SK-N-SH treated with all-trans-retinoic acid at 6 μM for 48 hours (cell line): Measurements from ENCODE around the gene ARHGAP12.

Source experiments
- ATAC-seq: fragments of 200-7000 bp; cut with Tn5 transposase; 3 replicates; pipeline ENCODE4 v1.9.1; 2020; ENCODE audit warnings: mild to moderate bottlenecking, moderate library complexity
- ARNTL ChIP-seq: fragments of 450-650 bp; formaldehyde crosslinking; IDR thresholded peaks from 2 replicates; pipeline ENCODE4 v1.5.0; 2020; ENCODE audit warnings: low read depth, mild to moderate bottlenecking, moderate library complexity, borderline replicate concordance
- CREB5 ChIP-seq: fragments of 250-450 bp; sonication (Bioruptor Pico); IDR thresholded peaks from 2 replicates; pipeline ENCODE4 v1.5.1; 2020; ENCODE audit warnings: low read depth, mild to moderate bottlenecking, moderate library complexity
- CSDC2 ChIP-seq: fragments of 250-450 bp; sonication (Bioruptor Pico); IDR thresholded peaks from 2 replicates; pipeline ENCODE4 v1.5.0; 2020; ENCODE audit warnings: mild to moderate bottlenecking, moderate library complexity
- CSRNP3 ChIP-seq: fragments of 250-450 bp; sonication (Bioruptor Pico); IDR thresholded peaks from 2 replicates; pipeline ENCODE4 v1.5.1; 2021; ENCODE audit warnings: mild to moderate bottlenecking, moderate library complexity
- ESRRG ChIP-seq: fragments of 250-450 bp; sonication (Bioruptor Pico); IDR thresholded peaks from 2 replicates; pipeline ENCODE4 v1.6.1; 2021; ENCODE audit warnings: mild to moderate bottlenecking
- GLIS3 ChIP-seq: fragments of 250-450 bp; sonication (Bioruptor Pico); IDR thresholded peaks from 2 replicates; pipeline ENCODE4 v1.5.0; 2020; ENCODE audit warnings: mild to moderate bottlenecking, moderate library complexity
- ISL1 ChIP-seq: fragments of 250-450 bp; sonication (Bioruptor Pico); IDR thresholded peaks from 2 replicates; pipeline ENCODE4 v2.1.2; 2022; ENCODE audit warnings: mild to moderate bottlenecking, moderate library complexity
- OSR1 ChIP-seq: fragments of 250-450 bp; sonication (Bioruptor Pico); IDR thresholded peaks from 2 replicates; pipeline ENCODE4 v1.8.0; 2022; ENCODE audit warnings: moderate library complexity, mild to moderate bottlenecking, inconsistent platforms
- PATZ1 ChIP-seq: fragments of 250-450 bp; sonication (Bioruptor Pico); IDR thresholded peaks from 2 replicates; pipeline ENCODE4 v1.8.0; 2020; ENCODE audit warnings: mild to moderate bottlenecking, moderate library complexity, borderline replicate concordance
- PPARA ChIP-seq: fragments of 250-450 bp; sonication (Bioruptor Pico); IDR thresholded peaks from 2 replicates; pipeline ENCODE4 v1.5.0; 2020; ENCODE audit warnings: mild to moderate bottlenecking, borderline replicate concordance
- RARB ChIP-seq: fragments of 250-450 bp; sonication (Bioruptor Pico); IDR thresholded peaks from 2 replicates; pipeline ENCODE4 v1.8.0; 2021; ENCODE audit warnings: mild to moderate bottlenecking, moderate library complexity
- TCF4 ChIP-seq: fragments of 250-450 bp; sonication (Bioruptor Pico); IDR thresholded peaks from 2 replicates; pipeline ENCODE4 v1.8.0; 2021; ENCODE audit warnings: mild to moderate bottlenecking, moderate library complexity, borderline replicate concordance
- TOX ChIP-seq: fragments of 250-450 bp; sonication (Bioruptor Pico); IDR thresholded peaks from 2 replicates; pipeline ENCODE4 v1.8.0; 2021; ENCODE audit warnings: mild to moderate bottlenecking, moderate library complexity, borderline replicate concordance
- TSHZ2 ChIP-seq: fragments of 250-450 bp; sonication (Bioruptor Pico); IDR thresholded peaks from 2 replicates; pipeline ENCODE4 v1.5.0; 2020; ENCODE audit warnings: mild to moderate bottlenecking, moderate library complexity
- ZC3H10 ChIP-seq: fragments of 250-450 bp; sonication (Bioruptor Pico); IDR thresholded peaks from 2 replicates; pipeline ENCODE4 v1.5.1; 2021; ENCODE audit warnings: mild to moderate bottlenecking, moderate library complexity
- ZFP3 ChIP-seq: fragments of 250-450 bp; sonication (Bioruptor Pico); IDR thresholded peaks from 2 replicates; pipeline ENCODE4 v1.5.0; 2020; ENCODE audit warnings: mild to moderate bottlenecking, moderate library complexity
- ZFP30 ChIP-seq: fragments of 450-650 bp; formaldehyde crosslinking; IDR thresholded peaks from 2 replicates; pipeline ENCODE4 v1.5.0; 2022; ENCODE audit warnings: mild to moderate bottlenecking, moderate library complexity
- ZNF70 ChIP-seq: fragments of 450-650 bp; formaldehyde crosslinking; IDR thresholded peaks from 2 replicates; pipeline ENCODE4 v1.5.0; 2020; ENCODE audit warnings: mild to moderate bottlenecking, moderate library complexity
- ZNF8 ChIP-seq: fragments of 450-650 bp; formaldehyde crosslinking; IDR thresholded peaks from 2 replicates; pipeline ENCODE4 v1.5.0; 2020; ENCODE audit warnings: mild to moderate bottlenecking, moderate library complexity

The ARHGAP12 gene

GRCh38 chr10:31774299-31774900 lies 154.2 kb downstream of the ARHGAP12 start:
- no peak; the same call in 1 of the 3 replicates for ATAC-seq
- no peak for TF ChIP-seq ZFP3 (CRISPR knock-in tag)
- no peak for TF ChIP-seq CSRNP3 (CRISPR knock-in tag)
- TF ChIP-seq PATZ1 (CRISPR knock-in tag), result no peak

GRCh38 chr10:31773749-31774298 lies 154.8 kb downstream of the ARHGAP12 start:
- no peak for ATAC-seq
- TF ChIP-seq ISL1 (CRISPR knock-in tag) (no peak), TOX (CRISPR knock-in tag) (no peak), PPARA (CRISPR knock-in tag) (no peak), CREB5 (no peak), PATZ1 (CRISPR knock-in tag) (no peak), RARB (CRISPR knock-in tag) (no peak), ZNF70 (CRISPR knock-in tag) (no peak), ZFP30 (CRISPR knock-in tag) (no peak), TSHZ2 (no peak), ARNTL (no peak), ZNF8 (CRISPR knock-in tag) (no peak), ZFP3 (CRISPR knock-in tag) (no peak), ZC3H10 (no peak), ESRRG (CRISPR knock-in tag) (no peak), CSDC2 (CRISPR knock-in tag) (no peak), TCF4 (CRISPR knock-in tag) (no peak)

GRCh38 chr10:31771331-31771831 lies 157.2 kb downstream of the ARHGAP12 start:
- ATAC-seq, result no peak; the same call in 2 of the 3 replicates
- TF ChIP-seq TOX (CRISPR knock-in tag) (no peak), PPARA (CRISPR knock-in tag) (no peak), CSDC2 (CRISPR knock-in tag) (no peak), ESRRG (CRISPR knock-in tag) (no peak), OSR1 (CRISPR knock-in tag) (no peak), GLIS3 (CRISPR knock-in tag) (no peak), ZC3H10 (no peak), ZNF8 (CRISPR knock-in tag) (no peak), ZNF70 (CRISPR knock-in tag) (no peak), CSRNP3 (CRISPR knock-in tag) (no peak), ZFP3 (CRISPR knock-in tag) (no peak), ISL1 (CRISPR knock-in tag) (no peak), TSHZ2 (no peak), ARNTL (no peak), PATZ1 (CRISPR knock-in tag) (no peak)
